Left lung (tissue), 10 donors: ENCODE measurements around the gene UNC45A. TPM values are rescaled to one million over a fixed set of nuclear protein-coding genes. Genes with fewer than 3 reads are reported as not detected.

Experiments used
- ATAC-seq: fragments of 200-7000 bp; cut with Tn5 transposase; one replicate; pipeline ENCODE4 v1.9.1; 2020; ENCODE audit warnings: moderate library complexity
- DNase-seq, 4 donors: peaks; one replicate each; pipeline ENCODE4 v3.0.0-alpha.2; 2013 to 2020
- H3K27ac ChIP-seq, 2 donors: fragments of 200-600 bp; sonication (generic) in 1 of 2; one replicate each; pipeline versions ENCODE4 v1.5.0 to v1.8.0; 2020 to 2021
- H3K27me3 ChIP-seq, 2 donors: fragments of 200-600 bp; sonication (generic) in 1 of 2; one replicate each; pipeline versions ENCODE4 v1.5.0 to v1.8.0; 2020 to 2021
- H3K36me3 ChIP-seq, 2 donors: fragments of 200-600 bp; sonication (generic) in 1 of 2; one replicate each; pipeline versions ENCODE4 v1.5.0 to v1.8.0; 2020 to 2021
- H3K4me1 ChIP-seq, 2 donors: fragments of 200-600 bp; one replicate each; pipeline ENCODE4 v1.8.0; 2021
- H3K4me3 ChIP-seq, 2 donors: fragments of 200-600 bp; sonication (generic) in 1 of 2; one replicate each; pipeline versions ENCODE4 v1.5.0 to v1.8.0; 2020 to 2021; ENCODE audit warnings: mild to moderate bottlenecking in 1 of 2
- H3K9me3 ChIP-seq, 2 donors: fragments of 200-600 bp; sonication (generic) in 1 of 2; one replicate each; pipeline versions ENCODE4 v1.5.0 to v1.8.0; 2020 to 2021
- intact Hi-C, 2 donors: fragments of 100-400 bp; cut with DNase I; formaldehyde crosslinking; loops; one replicate each; pipeline versions ENCODE4 v1.11.2 to v1.14.2; 2022
- polyA plus RNA-seq, 6 donors: library from polyadenylated mRNA; unstranded; fragments of 120-200 nt; gene quantifications; one replicate each; pipeline ENCODE4 v1.2.1, GENCODE V29; 2013; ENCODE audit not compliant: insufficient read length in 6 of 6
- total RNA-seq, 2 donors: library from RNA; stranded (reverse); fragmentation: NEBNext Ultra II Directional; extraction: Animal tissue kit (Norgen Biotek cat#: 25700); gene quantifications; one replicate each; pipeline ENCODE4 v1.2.1, GENCODE V29; 2021
- TF ChIP-seq, protein P1 (sequence below), 2 donors: fragments of 200-600 bp; sonication (generic) in 1 of 2; IDR thresholded peaks; one replicate each; pipeline versions ENCODE4 v1.5.0 to v1.8.0; 2021; ENCODE audit warnings: antibody characterized with exemption in 2 of 2
- donor health status: DM: no; HTN: yes; CAD: no.
- donor health status: DM: no; HTN: no; CAD: no.

The UNC45A gene
- total and polyA plus RNA-seq, 8 donors: 62.3 to 80.4 (median 70.7) TPM

DNA sequence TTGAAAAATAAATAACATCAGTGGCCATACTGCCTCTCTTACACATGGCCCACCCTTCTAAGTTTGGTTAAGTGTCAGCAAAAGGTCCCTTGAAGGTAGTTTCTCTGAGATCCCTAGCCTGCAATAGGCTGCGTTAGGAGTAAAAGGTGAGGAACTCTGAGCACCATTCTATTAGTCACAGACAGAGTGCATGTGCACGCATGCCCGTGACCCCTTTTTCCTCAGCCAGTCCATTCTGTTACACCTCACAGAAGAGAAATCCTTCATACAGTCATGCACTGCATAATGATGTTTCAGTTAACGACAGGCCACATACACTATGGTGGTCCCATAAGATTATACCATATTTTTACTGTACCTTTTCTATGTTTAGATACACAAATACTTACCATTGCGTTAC lies 32.1 kb downstream of the UNC45A start:
- no peak overlapping the region for H3K27ac ChIP-seq
- no peaks in the 10 kb centered on the region for H3K9me3 ChIP-seq
- no peaks in the 10 kb centered on the region for H3K4me1 ChIP-seq
- H3K4me3 ChIP-seq: no peak overlapping the region
- intact Hi-C loops: no loop called here
- H3K36me3 ChIP-seq: peaks cover 0 to 62% of the 10 kb centered on the region in 2 donors
- no peaks in the 10 kb centered on the region for H3K27me3 ChIP-seq
- ATAC-seq: no peak
- no peak for DNase-seq
- TF ChIP-seq, protein P1, sequence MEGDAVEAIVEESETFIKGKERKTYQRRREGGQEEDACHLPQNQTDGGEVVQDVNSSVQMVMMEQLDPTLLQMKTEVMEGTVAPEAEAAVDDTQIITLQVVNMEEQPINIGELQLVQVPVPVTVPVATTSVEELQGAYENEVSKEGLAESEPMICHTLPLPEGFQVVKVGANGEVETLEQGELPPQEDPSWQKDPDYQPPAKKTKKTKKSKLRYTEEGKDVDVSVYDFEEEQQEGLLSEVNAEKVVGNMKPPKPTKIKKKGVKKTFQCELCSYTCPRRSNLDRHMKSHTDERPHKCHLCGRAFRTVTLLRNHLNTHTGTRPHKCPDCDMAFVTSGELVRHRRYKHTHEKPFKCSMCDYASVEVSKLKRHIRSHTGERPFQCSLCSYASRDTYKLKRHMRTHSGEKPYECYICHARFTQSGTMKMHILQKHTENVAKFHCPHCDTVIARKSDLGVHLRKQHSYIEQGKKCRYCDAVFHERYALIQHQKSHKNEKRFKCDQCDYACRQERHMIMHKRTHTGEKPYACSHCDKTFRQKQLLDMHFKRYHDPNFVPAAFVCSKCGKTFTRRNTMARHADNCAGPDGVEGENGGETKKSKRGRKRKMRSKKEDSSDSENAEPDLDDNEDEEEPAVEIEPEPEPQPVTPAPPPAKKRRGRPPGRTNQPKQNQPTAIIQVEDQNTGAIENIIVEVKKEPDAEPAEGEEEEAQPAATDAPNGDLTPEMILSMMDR (IDR thresholded peaks at IDR 0.05): no peak

DNA sequence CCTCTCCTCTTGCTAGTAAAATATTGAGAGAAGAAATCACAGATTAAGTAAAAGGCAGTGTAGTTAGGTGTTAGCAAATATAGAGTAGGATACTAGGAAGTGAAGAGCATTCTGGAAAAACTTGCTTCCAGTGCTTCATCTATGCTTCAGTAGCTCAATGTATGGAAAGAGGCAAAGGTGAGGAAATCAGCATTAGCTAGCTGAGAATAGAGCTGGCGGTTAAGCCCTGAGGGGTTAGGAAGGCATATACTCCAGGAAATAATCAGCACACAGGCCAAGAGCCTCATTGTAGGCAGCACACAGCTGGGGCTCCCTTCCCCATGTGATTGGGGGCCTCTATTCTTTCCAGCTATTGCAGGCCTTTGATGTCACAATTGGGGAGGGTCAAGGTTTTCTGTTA lies 33.3 kb downstream of the UNC45A start:
- DNase-seq (no peak), ATAC-seq (no peak)
- H3K4me1 ChIP-seq: no peaks in the 10 kb centered on the region
- no peaks in the 10 kb centered on the region for H3K9me3 ChIP-seq
- intact Hi-C loops: no loop called here
- no peaks in the 10 kb centered on the region for H3K27me3 ChIP-seq
- TF ChIP-seq, protein P1 (IDR thresholded peaks at IDR 0.05): no peak
- no peak overlapping the region for H3K27ac ChIP-seq
- H3K36me3 ChIP-seq: peaks cover 0 to 74% of the 10 kb centered on the region in 2 donors
- no peak overlapping the region for H3K4me3 ChIP-seq

DNA sequence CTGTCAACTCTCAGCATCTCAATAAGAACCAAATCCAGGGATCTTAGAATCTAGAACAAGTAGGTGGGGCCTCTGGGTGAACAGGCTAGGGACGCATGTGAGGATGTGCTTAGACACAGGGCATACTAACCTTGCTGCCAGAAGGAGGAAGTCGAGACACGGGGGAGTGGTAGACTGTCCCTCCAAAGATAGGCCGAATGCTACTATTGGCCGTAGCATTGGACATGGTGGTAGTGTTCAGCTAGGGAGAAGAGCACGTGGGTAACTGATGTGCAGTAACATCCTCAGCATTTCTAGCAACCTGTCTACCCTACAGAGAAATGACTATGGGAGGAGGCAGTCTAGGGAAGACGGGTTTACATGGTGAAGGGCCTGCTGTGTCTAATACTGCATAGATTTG lies 35.2 kb downstream of the UNC45A start:
- H3K36me3 ChIP-seq: peaks cover 0 to 83% of the 10 kb centered on the region in 2 donors
- ATAC-seq: no peak
- TF ChIP-seq, protein P1 (IDR thresholded peaks at IDR 0.05): no peak

DNA sequence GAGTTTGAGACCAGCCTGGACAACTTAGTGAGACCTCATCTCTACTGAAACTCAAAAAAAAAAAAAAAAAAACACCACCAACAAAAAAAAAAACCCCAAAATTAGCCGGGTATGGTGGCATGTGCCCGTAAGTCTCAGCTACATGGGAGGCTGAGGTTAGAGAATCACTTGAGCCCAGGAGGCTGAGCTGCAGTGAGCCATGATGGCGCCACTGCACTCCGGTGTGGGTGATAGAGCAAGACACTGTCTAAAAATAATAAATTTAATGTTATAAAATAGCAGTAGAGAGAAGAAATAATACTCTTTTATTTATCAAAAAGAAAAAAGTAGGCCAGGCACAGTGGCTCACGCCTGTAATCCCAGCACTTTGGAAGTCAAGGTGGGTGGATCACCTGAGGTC lies 37.0 kb downstream of the UNC45A start:
- Histone ChIP-seq H3K4me3 (no peak overlapping the region), H3K9me3 (no peaks in the 10 kb centered on the region), H3K27ac (no peak overlapping the region), H3K36me3 (peaks cover 0 to 75% of the 10 kb centered on the region in 2 donors), H3K27me3 (no peaks in the 10 kb centered on the region), H3K4me1 (no peaks in the 10 kb centered on the region)
- intact Hi-C loops: no loop called here
- ATAC-seq: no peak
- TF ChIP-seq, protein P1 (IDR thresholded peaks at IDR 0.05): no peak
- no peak for DNase-seq

More for the DNA sequence above, 35.2 kb downstream of the UNC45A start:
- Histone ChIP-seq H3K27ac (no peak overlapping the region), H3K9me3 (no peaks in the 10 kb centered on the region), H3K4me1 (no peaks in the 10 kb centered on the region), H3K27me3 (no peaks in the 10 kb centered on the region), H3K4me3 (no peak overlapping the region)
- DNase-seq: no peak
- intact Hi-C loops: no loop called here

DNA sequence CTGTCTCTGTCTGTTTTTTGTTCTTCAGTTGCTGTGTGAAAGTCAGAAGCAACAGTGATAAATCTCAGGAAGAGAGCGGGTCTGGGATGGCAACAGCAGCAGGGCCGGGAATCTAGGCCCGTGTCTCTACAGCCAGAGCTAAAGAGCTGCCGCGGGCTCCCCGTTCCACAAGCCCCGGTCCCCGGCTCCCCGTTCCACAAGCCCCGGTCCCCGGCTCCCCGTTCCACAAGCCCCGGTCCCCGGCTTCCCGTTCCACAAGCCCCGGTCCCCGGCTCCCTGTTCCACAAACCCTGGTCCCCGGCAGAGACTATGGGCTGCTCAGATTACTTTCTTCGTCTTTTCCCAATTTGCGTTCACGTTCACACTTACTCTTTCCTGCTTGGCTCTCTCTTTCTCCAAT lies 39.1 kb downstream of the UNC45A start:
- intact Hi-C loops: no loop called here
- H3K36me3 ChIP-seq: peaks cover 0 to 55% of the 10 kb centered on the region in 2 donors
- no peaks in the 10 kb centered on the region for H3K27me3 ChIP-seq
- H3K9me3 ChIP-seq: no peaks in the 10 kb centered on the region
- TF ChIP-seq, protein P1 (IDR thresholded peaks at IDR 0.05): no peak
- ATAC-seq: no peak
- DNase-seq: no peak
- H3K4me1 ChIP-seq: no peaks in the 10 kb centered on the region
- no peak overlapping the region for H3K27ac ChIP-seq
- no peak overlapping the region for H3K4me3 ChIP-seq
